PC-3 (cell line): ENCODE data around the gene ACTR3C.

Experiments used
- CTCF ChIP-seq: fragments of 300-600 bp; sonication (generic); conservative IDR thresholded peaks from 2 replicates; pipeline ENCODE4 v1.5.1; 2017; ENCODE audit warnings: antibody characterized with exemption, low read depth, mild to moderate bottlenecking, low read length
- EZH2 ChIP-seq: fragments of 300-600 bp; sonication (generic); IDR thresholded peaks from one replicate; pipeline ENCODE4 v1.6.1; 2017; ENCODE audit warnings: antibody characterized with exemption, mild to moderate bottlenecking, low read length; ENCODE audit not compliant: unreplicated experiment

DNA sequence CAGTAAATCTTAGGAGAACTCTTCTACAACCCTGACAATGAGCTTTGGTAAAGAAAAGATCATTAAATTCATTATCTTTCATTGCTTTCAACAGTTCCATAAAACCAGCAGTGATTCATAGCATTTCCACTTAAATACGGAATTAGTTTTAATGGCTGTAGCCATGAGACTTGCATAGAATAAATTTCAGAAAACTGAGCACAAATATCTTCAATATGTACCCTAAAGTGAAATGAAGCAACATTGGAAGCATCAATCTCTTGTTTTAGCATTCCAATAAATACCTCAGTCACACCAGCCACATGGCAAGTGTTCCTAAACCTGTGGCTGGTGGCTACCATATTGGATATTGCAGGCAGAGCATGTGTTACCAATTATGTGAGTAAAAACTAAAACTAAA, 21.7 kb upstream of the ACTR3C start:
- no peak for TF ChIP-seq CTCF
- TF ChIP-seq EZH2: no peak
